Adrenal gland (tissue), 5 donors: ENCODE measurements around the gene CCDC74A.

Experiments used
- CTCF ChIP-seq, 6 experiments: fragments of 450-650 bp in 4 of 6; fragments of 200-600 bp in 2 of 6; sonication (generic) in 1 of 6; IDR thresholded peaks; 1 replicate in 5 of 6; 2 replicates in 1 of 6; pipeline versions ENCODE4 v1.5.1 to v1.8.0; 2016 to 2021; ENCODE audit warnings: antibody characterized with exemption in 6 of 6, mild to moderate bottlenecking in 2 of 6, moderate library complexity in 1 of 6
- POLR2A ChIP-seq, 2 donors: fragments of 450-650 bp; IDR thresholded peaks; one replicate each; pipeline ENCODE4 v1.6.1; 2017; ENCODE audit warnings: antibody characterized with exemption in 2 of 2, mild to moderate bottlenecking in 2 of 2, moderate library complexity in 1 of 2
- donor health status: DM: no; HTN: no; CAD: no.

GRCh38 chr2:131572175-131572574 lies 44.5 kb downstream of the CCDC74A start:
- TF ChIP-seq CTCF (IDR thresholded peaks at IDR 0.05) (no peak), POLR2A (IDR thresholded peaks at IDR 0.05) (no peak)
